HG02759 (cell line): ENCODE data around the gene KLHL40.

ENCODE experiments used
- ATAC-seq: cut with Tn5 transposase; IDR thresholded peaks from one replicate; pipeline ENCODE4 v1.9.1; 2021; ENCODE audit warnings: mild to moderate bottlenecking, moderate library complexity; ENCODE audit not compliant: unreplicated experiment

The KLHL40 gene

GRCh38 chr3:42688487-42689420 lies 3.4 kb downstream of the KLHL40 start:
- ATAC-seq: no peak

- ATAC-seq: no peak
Measured at GRCh38 chr3:42689421-42690014, 4.2 kb downstream of the KLHL40 start.

- ATAC-seq: no peak
Measured at GRCh38 chr3:42690191-42690590, 4.9 kb downstream of the KLHL40 start.

GRCh38 chr3:42690766-42691680 lies 5.7 kb downstream of the KLHL40 start:
- no peak for ATAC-seq

- no peak for ATAC-seq
Measured at GRCh38 chr3:42691816-42692666, 6.7 kb downstream of the KLHL40 start.

GRCh38 chr3:42692667-42693529 lies 7.6 kb downstream of the KLHL40 start:
- ATAC-seq: no peak

- ATAC-seq: no peak
Measured at GRCh38 chr3:42693530-42693930, 8.2 kb downstream of the KLHL40 start.

GRCh38 chr3:42694366-42694765 lies 9.0 kb downstream of the KLHL40 start:
- ATAC-seq: no peak

GRCh38 chr3:42696356-42697288 lies 11.3 kb downstream of the KLHL40 start:
- ATAC-seq: no peak

- ATAC-seq: no peak
Measured at GRCh38 chr3:42697289-42698051, 12.1 kb downstream of the KLHL40 start.

GRCh38 chr3:42698216-42698910 lies 13.0 kb downstream of the KLHL40 start:
- ATAC-seq: no peak

GRCh38 chr3:42698911-42699230 lies 13.5 kb downstream of the KLHL40 start:
- no peak for ATAC-seq

GRCh38 chr3:42699511-42699971 lies 14.2 kb downstream of the KLHL40 start:
- ATAC-seq: no peak

- no peak for ATAC-seq
Measured at GRCh38 chr3:42700366-42701288, 15.3 kb downstream of the KLHL40 start.

- no peak for ATAC-seq
Measured at GRCh38 chr3:42701371-42702065, 16.2 kb downstream of the KLHL40 start.
